Natural killer cell (primary cell): ENCODE results near the gene ID3. TPM values are rescaled to one million over a fixed set of nuclear protein-coding genes. Genes with fewer than 3 reads are reported as not detected.

Experiments
- ATAC-seq, 3 donors: fragments of 150-1000 bp in 2 of 3; fragments of 200-7000 bp in 1 of 3; cut with Tn5 transposase; 1 replicate in 1 of 3; 2 replicates in 2 of 3; pipeline ENCODE4 v1.10.0; 2021; ENCODE audit warnings: mild to moderate bottlenecking in 2 of 3, moderate library complexity in 2 of 3
- DNase-seq, 2 donors: peaks; one replicate each; pipeline versions ENCODE4 v3.0.0 to v3.0.0-alpha.2; 2013 to 2021; ENCODE audit warnings: mixed read lengths in 1 of 2
- H3K27ac ChIP-seq: one replicate; pipeline ENCODE4 v1.5.1; 2013; ENCODE audit warnings: mild to moderate bottlenecking, low read length
- H3K27me3 ChIP-seq: one replicate; pipeline ENCODE4 v1.6.1; 2013; ENCODE audit warnings: low read length; ENCODE audit not compliant: control insufficient read depth, insufficient read depth
- H3K36me3 ChIP-seq: one replicate; pipeline ENCODE4 v1.6.1; 2013; ENCODE audit warnings: low read length; ENCODE audit not compliant: control insufficient read depth, insufficient read depth
- H3K4me1 ChIP-seq: one replicate; pipeline ENCODE4 v1.6.1; 2013; ENCODE audit warnings: low read length; ENCODE audit not compliant: control insufficient read depth, insufficient read depth
- H3K4me3 ChIP-seq: one replicate; pipeline ENCODE4 v1.5.1; 2013; ENCODE audit warnings: low read length
- H3K9me3 ChIP-seq: one replicate; pipeline ENCODE4 v1.6.1; 2013; ENCODE audit warnings: low read length; ENCODE audit not compliant: control insufficient read depth, insufficient read depth
- H3K27ac Mint-ChIP-seq, 2 donors: one replicate each; pipeline ENCODE4 v1.8.0; 2022; ENCODE audit warnings: mild to moderate bottlenecking in 2 of 2, mixed read lengths in 2 of 2, moderate library complexity in 1 of 2
- H3K27me3 Mint-ChIP-seq, 2 donors: one replicate each; pipeline ENCODE4 v1.8.0; 2022; ENCODE audit warnings: low read depth in 2 of 2, mixed read lengths in 2 of 2
- H3K36me3 Mint-ChIP-seq: one replicate; pipeline ENCODE4 v1.8.0; 2022; ENCODE audit warnings: mixed read lengths
- H3K4me1 Mint-ChIP-seq, 2 donors: one replicate each; pipeline ENCODE4 v1.8.0; 2022; ENCODE audit warnings: mixed read lengths in 2 of 2
- H3K4me3 Mint-ChIP-seq: one replicate; pipeline ENCODE4 v1.8.0; 2022; ENCODE audit warnings: mild to moderate bottlenecking, moderate library complexity, mixed read lengths
- H3K9me3 Mint-ChIP-seq, 2 donors: one replicate each; pipeline ENCODE4 v1.8.0; 2022; ENCODE audit warnings: mixed read lengths in 2 of 2
- CTCF ChIP-seq: fragments of 200-600 bp; IDR thresholded peaks from one replicate; pipeline ENCODE4 v1.8.0; 2022; ENCODE audit warnings: antibody characterized with exemption
- WGBS: methylation state at CpG from one replicate; pipeline ENCODE4 v1.1.7; 2013; ENCODE audit warnings: missing lambda C conversion rate; ENCODE audit not compliant: insufficient coverage; 5-methylcytosine and 5-hydroxymethylcytosine counted together
- intact Hi-C: fragments of 100-400 bp; cut with micrococcal nuclease; formaldehyde crosslinking; loops from one replicate; pipeline ENCODE4 v1.14.2; 2022
- total RNA-seq, 4 donors: library from RNA; stranded (reverse); fragments of 120-200 nt in 1 of 4; gene quantifications; one replicate each; pipeline versions ENCODE4 v1.2.3 to v1.2.4, GENCODE V29; 2013 to 2022

The ID3 gene
- total RNA-seq, 3 donors from 2014 or later (not counting 1 experiment from before 2014, with no cell fraction given) = 0.29 to 6.5 (median 2.4) TPM

- TF ChIP-seq CTCF = no peak
- Mint-ChIP-seq H3K4me3 (peak overlapping the region; percentile 31), H3K9me3 (no peaks in the 10 kb centered on the region), H3K27me3 (no peaks in the 10 kb centered on the region), H3K4me1 (peaks cover 37 to 58% of the 10 kb centered on the region in 2 donors), H3K36me3 (no peaks in the 10 kb centered on the region), H3K27ac (peak overlapping the region; percentile 81 to 89)
- H3K4me1 ChIP-seq = peaks cover 73% of the 10 kb centered on the region
- WGBS = 3% methylated on average over 8 of the region's 9 CpGs
- DNase-seq (peak in 1 of 2 donors; percentile 63), ATAC-seq (peak; percentile 22 to 47 (median 41))
- H3K4me3 ChIP-seq = no peak overlapping the region
- intact Hi-C loops = no loop called here
- H3K27ac ChIP-seq = peak overlapping the region; percentile 56
- no peaks in the 10 kb centered on the region for H3K27me3 ChIP-seq
- H3K9me3 ChIP-seq = no peaks in the 10 kb centered on the region
- no peaks in the 10 kb centered on the region for H3K36me3 ChIP-seq
These were observed 34.4 kb downstream of the ID3 start for GRCh38 chr1:23524716-23525401.

- TF ChIP-seq CTCF = no peak
- Histone ChIP-seq H3K36me3 (no peaks in the 10 kb centered on the region), H3K9me3 (no peaks in the 10 kb centered on the region), H3K27me3 (no peaks in the 10 kb centered on the region), H3K4me1 (peaks cover 66% of the 10 kb centered on the region), H3K27ac (peak overlapping the region; percentile 56), H3K4me3 (no peak overlapping the region)
- no peak for DNase-seq
- Mint-ChIP-seq H3K9me3 (no peaks in the 10 kb centered on the region), H3K27me3 (no peaks in the 10 kb centered on the region), H3K27ac (no peak overlapping the region), H3K4me3 (no peak overlapping the region), H3K36me3 (no peaks in the 10 kb centered on the region), H3K4me1 (peaks cover 31 to 51% of the 10 kb centered on the region in 2 donors)
- no peak for ATAC-seq
- WGBS = 100% methylated on average over 1 of the region's 3 CpGs
- intact Hi-C loops = no loop called here
These were observed 35.1 kb downstream of the ID3 start for GRCh38 chr1:23524163-23524562.

- no peak for TF ChIP-seq CTCF
- Mint-ChIP-seq H3K4me1 (peaks cover 20 to 34% of the 10 kb centered on the region in 2 donors), H3K27me3 (no peaks in the 10 kb centered on the region), H3K4me3 (no peak overlapping the region), H3K36me3 (no peaks in the 10 kb centered on the region), H3K9me3 (no peaks in the 10 kb centered on the region), H3K27ac (peak overlapping the region; percentile 31 to 81)
- peak in 2 of 3 donors; percentile 24 to 40 for ATAC-seq
- intact Hi-C loops = no loop called here
- H3K4me1 ChIP-seq = peaks cover 49% of the 10 kb centered on the region
- WGBS = 56% methylated on average over 6 of the region's 7 CpGs
- no peaks in the 10 kb centered on the region for H3K36me3 ChIP-seq
- no peaks in the 10 kb centered on the region for H3K27me3 ChIP-seq
- peak in 1 of 2 donors; percentile 29 for DNase-seq
- H3K27ac ChIP-seq = peak overlapping the region; percentile 14
- no peaks in the 10 kb centered on the region for H3K9me3 ChIP-seq
- no peak overlapping the region for H3K4me3 ChIP-seq
These were observed 36.9 kb downstream of the ID3 start for GRCh38 chr1:23522244-23522982.
